Limb (tissue), 2 donors: ENCODE data around the gene CDCA5.

ENCODE experiments used
- DNase-seq, 2 donors: peaks; one replicate each; pipeline ENCODE4 v3.0.0-alpha.2; 2016; ENCODE audit errors: extremely low spot score in 2 of 2

CDCA5 gene

DNA sequence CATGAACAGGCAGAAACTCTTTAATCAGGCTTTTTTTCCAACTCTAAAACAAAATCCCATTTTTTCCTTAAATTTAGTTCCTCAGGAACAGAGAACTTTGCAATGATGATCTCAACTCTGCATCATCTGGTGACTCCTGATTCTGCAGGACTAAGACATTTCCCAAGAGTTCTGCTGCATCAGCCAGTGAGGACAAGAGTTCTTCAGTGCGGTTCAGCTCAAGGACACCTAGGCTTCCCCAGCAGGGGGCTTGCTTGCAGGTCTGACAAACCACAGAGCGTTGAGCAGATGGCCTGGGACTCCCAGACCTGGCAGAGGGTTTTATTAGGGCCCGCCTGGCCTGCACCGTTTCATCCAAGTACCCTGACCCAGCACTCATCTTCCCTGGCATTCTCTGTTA, 6.4 kb downstream of the CDCA5 start:
- DNase-seq: no peak

GRCh38 chr11:65072631-65072966, 11.2 kb downstream of the CDCA5 start:
- DNase-seq: no peak

DNA sequence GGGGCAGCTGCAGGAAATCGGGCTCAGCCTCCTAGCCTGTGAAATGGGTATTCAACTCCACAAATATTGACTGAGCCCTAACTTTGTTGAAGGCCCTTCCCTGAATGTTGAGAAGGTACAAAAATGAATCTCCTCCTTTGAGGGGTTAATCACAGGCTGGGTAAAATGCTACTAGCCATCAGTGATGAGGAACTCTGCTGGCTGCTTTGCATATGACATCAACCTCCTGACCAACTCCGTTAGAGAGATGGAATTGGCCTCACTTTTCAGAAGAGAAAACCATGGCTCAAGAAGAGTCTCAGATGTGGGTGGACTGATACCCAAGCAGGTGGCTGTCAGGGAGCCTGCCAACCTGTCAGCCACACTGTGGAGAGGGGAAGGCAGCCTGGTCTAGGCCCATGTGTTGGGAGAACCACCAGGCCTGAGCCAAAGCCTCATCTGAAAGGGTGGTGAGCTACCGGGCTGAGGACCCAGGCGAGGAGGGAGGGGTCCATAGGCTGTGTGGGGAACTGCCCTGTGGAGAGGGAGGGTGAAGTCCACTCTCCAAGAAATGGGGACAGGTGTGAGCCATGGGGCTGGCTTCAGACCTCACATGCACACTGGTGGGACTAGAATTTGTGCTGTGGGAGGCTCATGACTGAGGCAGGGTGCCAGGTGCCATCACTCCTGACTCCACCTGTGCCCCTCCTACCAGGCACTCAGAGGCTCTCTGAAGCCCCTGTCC, 11.8 kb downstream of the CDCA5 start:
- no peak for DNase-seq

DNA sequence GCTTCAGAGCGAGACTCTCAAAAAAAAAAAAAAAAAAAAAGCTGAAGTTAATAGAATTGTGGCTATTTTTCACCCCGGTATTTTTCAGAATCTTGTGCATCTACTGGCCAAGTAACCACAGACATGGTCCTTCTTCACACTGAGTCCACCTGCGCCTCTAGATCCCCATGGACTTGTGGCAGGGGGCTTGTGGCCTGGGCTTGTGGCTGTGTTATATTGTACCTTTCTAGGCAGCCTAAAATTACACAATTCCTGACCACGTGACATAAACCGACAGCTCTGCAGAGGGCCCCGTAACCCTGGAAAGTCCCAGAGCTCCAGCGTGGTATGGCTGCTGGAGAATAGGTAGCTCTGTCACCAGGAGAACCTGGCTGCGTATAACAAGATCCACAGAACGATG, 14.6 kb downstream of the CDCA5 start:
- no peak for DNase-seq

DNA sequence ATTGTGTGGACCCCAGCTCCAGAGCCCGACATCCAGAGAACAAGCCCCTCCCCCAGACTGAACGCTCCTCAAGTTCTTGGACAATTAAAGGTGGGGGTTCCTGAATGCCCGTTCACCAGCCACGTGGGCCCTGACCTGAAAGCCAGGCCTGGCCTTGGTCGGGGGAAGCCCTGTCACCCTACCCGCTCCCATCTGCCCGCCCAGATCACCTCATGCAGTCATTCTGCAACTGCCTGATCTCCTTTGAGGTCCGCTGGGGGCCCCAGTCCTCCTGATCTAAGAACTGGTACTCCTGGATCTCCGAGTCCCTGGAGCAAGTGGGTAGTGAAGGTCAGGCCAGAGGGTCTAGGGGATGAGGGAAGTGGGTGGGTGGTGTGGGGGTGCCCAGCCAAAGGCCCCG, 16.4 kb downstream of the CDCA5 start:
- DNase-seq: no peak

- no peak for DNase-seq
These were observed 17.0 kb downstream of the CDCA5 start for GRCh38 chr11:65066805-65067291.

- DNase-seq: no peak
These were observed 17.5 kb downstream of the CDCA5 start for GRCh38 chr11:65066315-65066714.

- no peak for DNase-seq
These were observed 18.0 kb downstream of the CDCA5 start for GRCh38 chr11:65065851-65066250.

DNA sequence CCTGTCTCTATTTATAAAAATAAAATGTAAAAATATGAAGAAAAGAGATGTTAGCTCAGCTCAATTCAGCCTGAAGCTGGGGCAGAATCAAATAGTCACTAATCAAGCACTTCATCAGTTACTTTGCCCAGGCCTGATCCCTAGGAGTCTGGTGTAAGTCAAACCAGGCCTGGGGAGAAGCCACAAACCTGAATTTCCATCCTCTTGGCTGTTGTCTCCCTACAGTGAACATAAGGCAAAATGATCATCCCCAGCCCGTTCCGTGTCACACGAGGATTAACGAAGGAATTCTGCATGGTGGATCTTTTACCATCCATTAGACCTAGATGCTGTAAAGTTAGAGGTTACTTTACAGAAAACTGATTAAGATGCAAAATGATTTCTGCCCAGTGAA, 19.0 kb downstream of the CDCA5 start:
- DNase-seq: no peak

DNA sequence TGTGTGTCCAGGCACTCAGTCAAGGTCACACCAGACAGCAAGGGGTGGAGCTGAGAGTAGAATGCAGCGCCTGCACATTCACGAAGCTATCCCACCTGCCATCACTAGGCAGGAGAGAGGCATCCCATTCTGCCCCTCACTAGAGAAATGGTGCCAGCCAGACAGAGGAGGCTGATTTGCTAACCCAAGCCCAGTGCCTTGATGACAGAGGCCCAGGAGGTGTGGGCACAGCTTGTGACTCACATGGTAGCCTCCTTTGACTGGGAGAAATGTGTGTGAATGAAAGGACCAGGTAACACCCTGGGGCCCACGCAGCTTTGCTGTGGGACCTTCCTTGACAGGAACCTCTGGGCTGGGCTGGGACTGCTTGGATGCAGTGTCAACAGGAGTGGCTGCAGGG, 20.3 kb downstream of the CDCA5 start:
- no peak for DNase-seq

GRCh38 chr11:65060913-65061408, 22.9 kb downstream of the CDCA5 start:
- DNase-seq: no peak

DNA sequence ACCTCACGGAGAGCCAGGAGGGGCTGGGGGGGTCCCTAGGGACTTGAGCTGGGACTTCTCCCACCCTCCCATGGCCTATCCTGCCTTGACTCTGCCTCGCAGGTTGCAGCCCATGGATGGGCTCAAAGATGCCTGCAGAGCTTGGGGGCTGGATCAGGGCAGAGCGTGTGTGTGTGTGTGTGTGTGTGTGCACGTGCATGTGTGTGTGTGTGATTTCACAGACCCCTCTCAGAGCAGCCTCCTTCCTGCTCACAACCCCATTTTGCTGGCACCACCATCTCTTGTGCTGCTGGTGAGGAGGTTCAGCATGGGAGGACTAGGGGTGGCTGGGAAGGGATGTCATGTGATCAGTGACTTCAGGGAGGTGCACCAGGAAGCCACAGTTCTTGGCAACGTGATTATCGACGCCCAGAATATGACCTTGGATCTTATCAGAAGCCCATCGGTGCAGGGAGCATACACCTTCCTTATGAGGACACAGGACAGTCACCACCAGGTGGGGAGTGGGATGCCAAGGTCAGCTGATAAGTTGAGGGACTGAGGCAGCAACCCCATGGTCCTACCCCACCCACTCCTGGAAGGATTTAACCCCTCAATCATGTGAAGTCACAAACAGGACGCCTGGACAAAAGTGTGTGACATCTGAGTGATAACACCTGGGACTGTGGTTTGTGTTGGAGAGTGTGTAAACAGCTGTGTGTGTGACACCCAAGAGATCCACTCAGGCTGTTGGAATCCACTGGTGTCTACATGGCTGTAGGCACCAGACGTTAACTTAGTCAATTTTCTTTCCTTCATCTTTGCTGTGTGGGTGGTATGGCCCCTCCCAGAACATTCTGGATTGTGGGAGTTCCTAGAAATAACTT, 23.6 kb downstream of the CDCA5 start:
- no peak for DNase-seq

- DNase-seq: no peak
These were observed 24.3 kb downstream of the CDCA5 start for GRCh38 chr11:65059523-65059922.

- no peak for DNase-seq
These were observed 25.3 kb downstream of the CDCA5 start, which contains the start of gene NAALADL1 for GRCh38 chr11:65058419-65059054. Gene NAALADL1 (minus strand): TSS chr11:65058553. CDS start chr11:65058521, 32 bp downstream.

- no peak for DNase-seq
These were observed 25.8 kb downstream of the CDCA5 start for GRCh38 chr11:65058012-65058411.

DNA sequence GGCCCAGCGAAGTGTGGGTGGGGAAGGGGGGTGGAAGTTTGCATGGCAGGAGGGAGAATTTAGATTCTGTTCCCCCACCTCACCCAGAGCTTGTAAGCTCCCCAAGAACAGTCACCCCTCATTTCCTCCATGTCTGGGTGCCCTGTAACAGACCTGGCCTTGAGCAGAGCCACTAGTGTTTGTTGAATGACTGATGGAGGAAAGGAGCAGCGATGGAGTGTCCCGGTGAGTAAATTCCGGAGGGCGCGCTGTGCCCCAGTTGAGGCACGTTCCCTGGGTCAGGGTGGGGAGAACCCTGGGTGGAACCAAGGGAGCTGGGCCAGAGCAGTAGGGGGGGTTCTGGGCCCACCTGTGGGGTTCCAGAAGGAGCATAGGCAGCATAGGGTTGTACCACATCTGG, 26.3 kb downstream of the CDCA5 start:
- DNase-seq: no peak

- no peak for DNase-seq
These were observed 26.8 kb downstream of the CDCA5 start for GRCh38 chr11:65056999-65057398.

DNA sequence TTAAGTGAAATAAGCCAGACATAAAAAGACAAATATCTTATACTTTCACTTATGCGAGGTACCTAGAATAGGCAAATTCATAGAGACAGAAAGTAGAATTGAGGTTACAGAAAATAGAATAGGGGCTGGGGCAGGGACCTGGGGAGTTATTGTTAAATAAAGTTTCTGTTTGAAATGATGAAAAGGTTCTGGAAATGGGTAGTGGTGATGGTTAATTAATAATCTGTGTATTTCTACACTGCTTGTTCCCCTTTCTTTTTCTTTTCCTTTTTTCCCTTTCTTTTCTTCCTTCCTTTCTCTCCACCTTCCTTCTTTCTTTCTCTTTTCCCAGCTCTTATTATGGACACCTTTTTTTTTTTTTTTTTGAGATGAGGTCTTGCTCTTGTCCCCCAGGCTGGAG, 28.3 kb downstream of the CDCA5 start:
- DNase-seq: no peak

GRCh38 chr11:65053827-65054508, 29.9 kb downstream of the CDCA5 start:
- no peak for DNase-seq

- DNase-seq: no peak
These were observed 32.4 kb downstream of the CDCA5 start for GRCh38 chr11:65051398-65051858.
